Suprapubic skin (tissue), 4 donors: ENCODE data around the gene TOR1B. TPM values are rescaled to one million over a fixed set of nuclear protein-coding genes. Genes with fewer than 3 reads are reported as not detected.

Experiments used
- DNase-seq, 2 donors: peaks; one replicate each; pipeline ENCODE4 v3.0.0-alpha.2; 2019; ENCODE audit warnings: low spot score in 2 of 2
- H3K27ac ChIP-seq: fragments of 200-600 bp; sonication (generic); one replicate; pipeline ENCODE4 v1.5.1; 2019
- H3K27me3 ChIP-seq: fragments of 200-600 bp; sonication (generic); one replicate; pipeline ENCODE4 v1.5.1; 2019
- H3K36me3 ChIP-seq: fragments of 200-600 bp; sonication (generic); one replicate; pipeline ENCODE4 v1.5.1; 2019
- H3K4me1 ChIP-seq: fragments of 200-600 bp; sonication (generic); one replicate; pipeline ENCODE4 v1.5.1; 2019
- H3K4me3 ChIP-seq: fragments of 200-600 bp; sonication (generic); one replicate; pipeline ENCODE4 v1.5.1; 2019; ENCODE audit warnings: mild to moderate bottlenecking
- H3K9me3 ChIP-seq: fragments of 200-600 bp; sonication (generic); one replicate; pipeline ENCODE4 v1.5.1; 2019
- CTCF ChIP-seq, 2 donors: fragments of 200-600 bp in 1 of 2; fragments of 450-650 bp in 1 of 2; sonication (generic) in 1 of 2; IDR thresholded peaks; one replicate each; pipeline ENCODE4 v1.5.1; 2016 to 2019; ENCODE audit warnings: antibody characterized with exemption in 2 of 2, mild to moderate bottlenecking in 1 of 2, moderate library complexity in 1 of 2
- EP300 ChIP-seq: sonication (generic); formaldehyde crosslinking; IDR thresholded peaks from one replicate; pipeline ENCODE4 v1.6.1; 2017; ENCODE audit warnings: antibody characterized with exemption
- POLR2A ChIP-seq, 2 donors: fragments of 450-650 bp; IDR thresholded peaks; one replicate each; pipeline ENCODE4 v1.6.1; 2017; ENCODE audit warnings: antibody characterized with exemption in 2 of 2, mild to moderate bottlenecking in 2 of 2, moderate library complexity in 2 of 2
- POLR2AphosphoS5 ChIP-seq, 3 donors: sonication (generic); formaldehyde crosslinking; IDR thresholded peaks; one replicate each; pipeline ENCODE4 v1.6.1; 2017; ENCODE audit warnings: antibody characterized with exemption in 3 of 3
- WGBS: methylation state at CpG from one replicate; pipeline ENCODE4 v1.1.5; 2018; 5-methylcytosine and 5-hydroxymethylcytosine counted together
- total RNA-seq, 4 donors: library from RNA; depleted of rRNA; stranded (reverse); fragments of >200 nt; gene quantifications; one replicate each; pipeline ENCODE4 v1.1.0, GENCODE V29; 2016

TOR1B gene
- total RNA-seq, 4 donors from 2014 or later, result 18.0 to 24.5 (median 20.8) TPM

GRCh38 chr9:129857207-129857606, 54.2 kb downstream of the TOR1B start:
- TF ChIP-seq POLR2AphosphoS5 (IDR thresholded peaks at IDR 0.05) (no peak), POLR2A (IDR thresholded peaks at IDR 0.05) (no peak), CTCF (IDR thresholded peaks at IDR 0.05) (no peak), EP300 (no peak)

GRCh38 chr9:129858167-129858962, 55.4 kb downstream of the TOR1B start:
- Histone ChIP-seq H3K4me3 (no peak overlapping the region), H3K27me3 (no peaks in the 10 kb centered on the region), H3K27ac (no peak overlapping the region), H3K4me1 (no peaks in the 10 kb centered on the region), H3K9me3 (no peaks in the 10 kb centered on the region), H3K36me3 (peaks cover 77% of the 10 kb centered on the region)
- no peak for TF ChIP-seq POLR2A (IDR thresholded peaks at IDR 0.05)
- no peak for TF ChIP-seq CTCF (IDR thresholded peaks at IDR 0.05)
- no peak for TF ChIP-seq POLR2AphosphoS5 (IDR thresholded peaks at IDR 0.05)
- TF ChIP-seq EP300, result no peak
- no peak for DNase-seq
- WGBS, result 70% methylated on average over 4 of the region's 11 CpGs

More at GRCh38 chr9:129857207-129857606, 54.2 kb downstream of the TOR1B start:
- Histone ChIP-seq H3K9me3 (no peaks in the 10 kb centered on the region), H3K4me3 (no peak overlapping the region), H3K27me3 (no peaks in the 10 kb centered on the region), H3K4me1 (no peaks in the 10 kb centered on the region), H3K27ac (no peak overlapping the region), H3K36me3 (peaks cover 79% of the 10 kb centered on the region)
- 91% methylated on average over 7 of the region's 7 CpGs for WGBS
- DNase-seq, result no peak

Other genes starting within 250 kb of the TOR1B start
- gene C9orf50, start 182.1 kb upstream of the TOR1B start, total RNA-seq, result under 1 TPM in 1 of 4 donors, not detected in 3; 0.64 TPM
- gene NTMT1, start 177.0 kb upstream of the TOR1B start, total RNA-seq, result 10 to 100 TPM; 19.4 to 25.0 (median 20.8) TPM
- gene ASB6, start 161.0 kb upstream of the TOR1B start, total RNA-seq, result 10 to 100 TPM; 25.6 to 41.5 (median 37.6) TPM
- 10 to 100 TPM in 3 of 4 donors, 1 to 10 TPM in 1; 9.9 to 16.9 (median 14.0) TPM for gene PRRX2, start 137.5 kb upstream of the TOR1B start, total RNA-seq
- 10 to 100 TPM; 21.8 to 38.8 (median 24.0) TPM for gene PTGES, start 50.1 kb upstream of the TOR1B start, total RNA-seq
- gene TOR1A, start 21.0 kb downstream of the TOR1B start, total RNA-seq, result 10 to 100 TPM; 31.7 to 44.7 (median 36.3) TPM
- 10 to 100 TPM; 32.7 to 71.9 (median 43.7) TPM for gene C9orf78, start 32.1 kb downstream of the TOR1B start, total RNA-seq
- gene USP20, start 32.3 kb downstream of the TOR1B start, total RNA-seq, result 10 to 100 TPM; 22.6 to 51.4 (median 34.4) TPM
- gene FNBP1, start 240.0 kb downstream of the TOR1B start, total RNA-seq, result 10 to 100 TPM; 23.7 to 50.5 (median 43.3) TPM